ENCODE data around the gene TACR1.
"Not testable (repeated sequence)": the region's sequence is repeated elsewhere in the genome, so short reads cannot be mapped to it uniquely, and the experiment has no call there.

Gene TACR1

GRCh38 chr2:75194184-75194868, 5.0 kb downstream of the TACR1 start:
- no peak for DNase-seq (ENCODE audit: low spot score)

GRCh38 chr2:75192496-75192895, 6.8 kb downstream of the TACR1 start:
- no peak for DNase-seq (ENCODE audit: low spot score)

GRCh38 chr2:75190271-75190990, 8.9 kb downstream of the TACR1 start:
- DNase-seq (ENCODE audit: low spot score) = no peak

GRCh38 chr2:75186821-75187220, 12.5 kb downstream of the TACR1 start:
- DNase-seq (ENCODE audit: low spot score) = no peak

GRCh38 chr2:75182606-75183005, 16.7 kb downstream of the TACR1 start:
- DNase-seq (ENCODE audit: low spot score) = no peak

GRCh38 chr2:75180476-75180875, 18.8 kb downstream of the TACR1 start:
- DNase-seq (ENCODE audit: low spot score) = no peak

GRCh38 chr2:75177427-75177826, 21.9 kb downstream of the TACR1 start:
- no peak for DNase-seq (ENCODE audit: low spot score)

GRCh38 chr2:75175456-75175855, 23.9 kb downstream of the TACR1 start:
- DNase-seq (ENCODE audit: low spot score) = no peak

GRCh38 chr2:75174981-75175380, 24.3 kb downstream of the TACR1 start:
- no peak for DNase-seq (ENCODE audit: low spot score)

- DNase-seq (ENCODE audit: low spot score) = no peak
These were observed 24.8 kb downstream of the TACR1 start for GRCh38 chr2:75174519-75174918.

- DNase-seq (ENCODE audit: low spot score) = no peak
These were observed 25.6 kb downstream of the TACR1 start for GRCh38 chr2:75173740-75174139.

GRCh38 chr2:75171423-75171822, 27.9 kb downstream of the TACR1 start:
- not testable (repeated sequence) for DNase-seq (ENCODE audit: low spot score)

GRCh38 chr2:75170889-75171288, 28.4 kb downstream of the TACR1 start:
- DNase-seq (ENCODE audit: low spot score) = no peak

GRCh38 chr2:75168186-75168585, 31.1 kb downstream of the TACR1 start:
- DNase-seq (ENCODE audit: low spot score) = no peak

- DNase-seq (ENCODE audit: low spot score) = no peak
These were observed 32.8 kb downstream of the TACR1 start for GRCh38 chr2:75166491-75166890.

- DNase-seq (ENCODE audit: low spot score) = no peak
These were observed 36.4 kb downstream of the TACR1 start for GRCh38 chr2:75162897-75163296.

GRCh38 chr2:75162259-75162658, 37.1 kb downstream of the TACR1 start:
- DNase-seq (ENCODE audit: low spot score) = no peak

- DNase-seq (ENCODE audit: low spot score) = no peak
These were observed 41.9 kb downstream of the TACR1 start for GRCh38 chr2:75157435-75157834.

- no peak for DNase-seq (ENCODE audit: low spot score)
These were observed 44.2 kb downstream of the TACR1 start for GRCh38 chr2:75155115-75155514.

GRCh38 chr2:75153221-75153620, 46.1 kb downstream of the TACR1 start:
- no peak for DNase-seq (ENCODE audit: low spot score)

GRCh38 chr2:75152243-75152642, 47.1 kb downstream of the TACR1 start:
- DNase-seq (ENCODE audit: low spot score) = not testable (repeated sequence)

- DNase-seq (ENCODE audit: low spot score) = not testable (repeated sequence)
These were observed 51.4 kb downstream of the TACR1 start for GRCh38 chr2:75147884-75148283.

GRCh38 chr2:75146606-75147332, 52.6 kb downstream of the TACR1 start:
- no peak for DNase-seq (ENCODE audit: low spot score)

Measured in CD4-positive, alpha-beta T cell treated with Interleukin-2 at 100 ng/mL for 4 hours (primary cell).